COLO668 (cell line): ENCODE results near the gene SHROOM2.
"Not testable (repeated sequence)": the region's sequence is repeated elsewhere in the genome, so short reads cannot be mapped to it uniquely, and the experiment has no call there.

ENCODE experiments used
- DNase-seq: peaks from one replicate; lab custom pipeline; 2025; ENCODE audit not compliant: unreplicated experiment; lab: John Stamatoyannopoulos, UW

SHROOM2 gene

GRCh38 chrX:9785944-9786797 is at the start of gene SHROOM2:
TSS of gene SHROOM2 (plus strand) at chrX:9786429. CDS start at chrX:9786546, 117 bp downstream.
- DNase-seq = peak; percentile 35

- DNase-seq = no peak
Observed at GRCh38 chrX:9737363-9737762, 48.9 kb upstream of the SHROOM2 start.

- DNase-seq = no peak
Observed at GRCh38 chrX:9738151-9738550, 48.1 kb upstream of the SHROOM2 start.

GRCh38 chrX:9739130-9739529 is 47.1 kb upstream of the SHROOM2 start:
- no peak for DNase-seq

GRCh38 chrX:9745417-9746115 is 40.7 kb upstream of the SHROOM2 start:
- DNase-seq = no peak

GRCh38 chrX:9746148-9746888 is 39.9 kb upstream of the SHROOM2 start:
- no peak for DNase-seq

GRCh38 chrX:9747644-9748043 is 38.6 kb upstream of the SHROOM2 start:
- no peak for DNase-seq

- DNase-seq = no peak
Observed at GRCh38 chrX:9749146-9749692, 37.0 kb upstream of the SHROOM2 start.

- no peak for DNase-seq
Observed at GRCh38 chrX:9757366-9757765, 28.9 kb upstream of the SHROOM2 start.

GRCh38 chrX:9758021-9758638 is 28.1 kb upstream of the SHROOM2 start:
- no peak for DNase-seq

- no peak for DNase-seq
Observed at GRCh38 chrX:9759337-9759736, 26.9 kb upstream of the SHROOM2 start.

- DNase-seq = peak; percentile 29
Observed at GRCh38 chrX:9765072-9765736, 21.0 kb upstream of the SHROOM2 start.

- DNase-seq = no peak
Observed at GRCh38 chrX:9765737-9766097, 20.5 kb upstream of the SHROOM2 start, which contains the start of gene GPR143. TSS of gene GPR143 (minus strand) at chrX:9765847. CDS start at chrX:9765817, 30 bp downstream.

GRCh38 chrX:9767375-9767774 is 18.9 kb upstream of the SHROOM2 start:
- peak; percentile 2 for DNase-seq

GRCh38 chrX:9768321-9768839 is 17.8 kb upstream of the SHROOM2 start:
- DNase-seq = not testable (repeated sequence)

- DNase-seq = no peak
Observed at GRCh38 chrX:9770319-9770718, 15.9 kb upstream of the SHROOM2 start.

- DNase-seq = no peak
Observed at GRCh38 chrX:9772943-9773342, 13.3 kb upstream of the SHROOM2 start.

- no peak for DNase-seq
Observed at GRCh38 chrX:9775930-9776329, 10.3 kb upstream of the SHROOM2 start.

GRCh38 chrX:9781941-9782340 is 4.3 kb upstream of the SHROOM2 start:
- no peak for DNase-seq

GRCh38 chrX:9784332-9784731 is 1.9 kb upstream of the SHROOM2 start:
- DNase-seq = no peak
